Astrocyte (in vitro differentiated cells and primary cell): ENCODE data around the gene LAIR2. TPM values are rescaled to one million over a fixed set of nuclear protein-coding genes. Genes with fewer than 3 reads are reported as not detected.

Experiments used
- DNase-seq: peaks from one replicate; pipeline ENCODE4 v3.0.0-alpha.2; 2010; ENCODE audit warnings: low read depth
- FAIRE-seq: peaks from 2 replicates; lab custom pipeline; 2011; peaks lifted over from hg19 to GRCh38; lab: Jason Lieb, UNC
- H2AFZ ChIP-seq: 2 replicates; pipeline ENCODE4 v1.6.0; 2012; ENCODE audit warnings: low read depth, low read length, inconsistent platforms
- H3K27ac ChIP-seq: 2 replicates; pipeline ENCODE4 v1.5.1; 2011; ENCODE audit warnings: low read depth, low read length, inconsistent platforms
- H3K27me3 ChIP-seq: 2 replicates; pipeline ENCODE4 v1.6.0; 2011; ENCODE audit warnings: low read length, inconsistent platforms; ENCODE audit not compliant: insufficient read depth
- H3K36me3 ChIP-seq: 2 replicates; pipeline ENCODE4 v1.5.1; 2011; ENCODE audit warnings: low read length, inconsistent platforms; ENCODE audit not compliant: insufficient read depth
- H3K4me1 ChIP-seq: 2 replicates; pipeline ENCODE4 v1.5.1; 2011; ENCODE audit warnings: low read length, inconsistent platforms; ENCODE audit not compliant: insufficient read depth
- H3K4me2 ChIP-seq: 2 replicates; pipeline ENCODE4 v1.6.0; 2012; ENCODE audit warnings: low read length, inconsistent platforms
- H3K4me3 ChIP-seq: 2 replicates; pipeline ENCODE4 v1.5.1; 2011; ENCODE audit warnings: low read depth, mild to moderate bottlenecking, low read length, inconsistent platforms; ENCODE audit not compliant: insufficient read depth
- H3K79me2 ChIP-seq: 2 replicates; pipeline ENCODE4 v1.6.0; 2012; ENCODE audit warnings: mild to moderate bottlenecking, low read length, inconsistent platforms; ENCODE audit not compliant: insufficient read depth
- H3K9ac ChIP-seq: 2 replicates; pipeline ENCODE4 v1.6.0; 2012; ENCODE audit warnings: mild to moderate bottlenecking, low read length, inconsistent platforms
- H3K9me3 ChIP-seq: 2 replicates; pipeline ENCODE4 v1.5.1; 2012; ENCODE audit warnings: low read depth, mild to moderate bottlenecking, low read length, inconsistent platforms; ENCODE audit not compliant: insufficient read depth
- H4K20me1 ChIP-seq: 2 replicates; pipeline ENCODE4 v1.6.0; 2012; ENCODE audit warnings: low read length, inconsistent platforms; ENCODE audit not compliant: insufficient read depth
- H3K27ac Mint-ChIP-seq: one replicate; pipeline ENCODE4 v1.8.0; 2021; ENCODE audit warnings: mild to moderate bottlenecking, mixed read lengths; ENCODE audit not compliant: unreplicated experiment
- H3K27me3 Mint-ChIP-seq: one replicate; pipeline ENCODE4 v1.8.0; 2021; ENCODE audit warnings: low read depth, mixed read lengths; ENCODE audit not compliant: unreplicated experiment
- H3K36me3 Mint-ChIP-seq: one replicate; pipeline ENCODE4 v1.8.0; 2021; ENCODE audit warnings: low read depth, mixed read lengths; ENCODE audit not compliant: unreplicated experiment
- H3K4me1 Mint-ChIP-seq: one replicate; pipeline ENCODE4 v1.8.0; 2021; ENCODE audit warnings: low read depth, mixed read lengths; ENCODE audit not compliant: unreplicated experiment
- H3K4me3 Mint-ChIP-seq: one replicate; pipeline ENCODE4 v1.8.0; 2021; ENCODE audit warnings: mild to moderate bottlenecking, moderate library complexity, mixed read lengths; ENCODE audit not compliant: unreplicated experiment
- H3K9me3 Mint-ChIP-seq: one replicate; pipeline ENCODE4 v1.8.0; 2021; ENCODE audit warnings: mild to moderate bottlenecking, mixed read lengths; ENCODE audit not compliant: unreplicated experiment
- CTCF ChIP-seq: IDR thresholded peaks from 2 replicates; pipeline ENCODE4 v1.5.1; 2011; ENCODE audit warnings: low read depth, mild to moderate bottlenecking, inconsistent platforms, low read length, moderate library complexity; ENCODE audit not compliant: insufficient read depth
- EZH2 ChIP-seq: IDR thresholded peaks from 2 replicates; pipeline ENCODE4 v1.6.1; 2012; ENCODE audit warnings: mild to moderate bottlenecking, low read length, inconsistent platforms; ENCODE audit not compliant: insufficient read depth
- total RNA-seq: library from RNA; stranded (reverse); gene quantifications from 2 replicates; pipeline ENCODE4 v1.2.1, GENCODE V29; 2021

The LAIR2 gene
- total RNA-seq, 1 donor from 2014 or later, result not detected

GRCh38 chr19:54458648-54459281 is 43.9 kb upstream of the LAIR2 start:
- peaks cover 23% of the 10 kb centered on the region for H3K36me3 Mint-ChIP-seq
- FAIRE-seq (no peak), DNase-seq (no peak)
- TF ChIP-seq EZH2 (no peak), CTCF (no peak)
- H2AFZ ChIP-seq, result no peak overlapping the region
- peaks cover 13% of the 10 kb centered on the region for H3K4me1 ChIP-seq
- peak overlapping the region; percentile 41 for H3K27ac Mint-ChIP-seq
- peaks cover 22% of the 10 kb centered on the region for H3K36me3 ChIP-seq
- no peak overlapping the region for H3K9ac ChIP-seq
- peaks cover 5% of the 10 kb centered on the region for H3K4me1 Mint-ChIP-seq
- H3K27me3 Mint-ChIP-seq, result no peaks in the 10 kb centered on the region
- no peaks in the 10 kb centered on the region for H3K27me3 ChIP-seq
- peak overlapping the region; percentile 66 for H3K4me3 Mint-ChIP-seq
- H3K4me3 ChIP-seq, result no peak overlapping the region
- no peaks in the 10 kb centered on the region for H3K9me3 ChIP-seq
- no peak overlapping the region for H3K4me2 ChIP-seq
- no peak overlapping the region for H3K27ac ChIP-seq
- peaks cover 81% of the 10 kb centered on the region for H4K20me1 ChIP-seq
- H3K79me2 ChIP-seq, result peaks cover 77% of the 10 kb centered on the region
- H3K9me3 Mint-ChIP-seq, result no peaks in the 10 kb centered on the region

- Mint-ChIP-seq H3K4me1 (peaks cover 8% of the 10 kb centered on the region), H3K27ac (no peak overlapping the region), H3K9me3 (no peaks in the 10 kb centered on the region), H3K4me3 (peak overlapping the region; percentile 66), H3K27me3 (no peaks in the 10 kb centered on the region), H3K36me3 (peaks cover 21% of the 10 kb centered on the region)
- no peaks in the 10 kb centered on the region for H3K27me3 ChIP-seq
- no peak for DNase-seq
- no peak overlapping the region for H3K4me2 ChIP-seq
- H3K9ac ChIP-seq, result no peak overlapping the region
- H3K36me3 ChIP-seq, result peaks cover 22% of the 10 kb centered on the region
- H3K4me3 ChIP-seq, result no peak overlapping the region
- H4K20me1 ChIP-seq, result peaks cover 73% of the 10 kb centered on the region
- H3K27ac ChIP-seq, result no peak overlapping the region
- no peak for TF ChIP-seq EZH2
- no peak for TF ChIP-seq CTCF
- FAIRE-seq, result no peak
- peaks cover 21% of the 10 kb centered on the region for H3K4me1 ChIP-seq
- peaks cover 69% of the 10 kb centered on the region for H3K79me2 ChIP-seq
- H2AFZ ChIP-seq, result no peak overlapping the region
- no peaks in the 10 kb centered on the region for H3K9me3 ChIP-seq
Measured at GRCh38 chr19:54459282-54460229, 43.1 kb upstream of the LAIR2 start.
